Measurements from ENCODE around the gene PNPLA2.

The PNPLA2 gene

DNA sequence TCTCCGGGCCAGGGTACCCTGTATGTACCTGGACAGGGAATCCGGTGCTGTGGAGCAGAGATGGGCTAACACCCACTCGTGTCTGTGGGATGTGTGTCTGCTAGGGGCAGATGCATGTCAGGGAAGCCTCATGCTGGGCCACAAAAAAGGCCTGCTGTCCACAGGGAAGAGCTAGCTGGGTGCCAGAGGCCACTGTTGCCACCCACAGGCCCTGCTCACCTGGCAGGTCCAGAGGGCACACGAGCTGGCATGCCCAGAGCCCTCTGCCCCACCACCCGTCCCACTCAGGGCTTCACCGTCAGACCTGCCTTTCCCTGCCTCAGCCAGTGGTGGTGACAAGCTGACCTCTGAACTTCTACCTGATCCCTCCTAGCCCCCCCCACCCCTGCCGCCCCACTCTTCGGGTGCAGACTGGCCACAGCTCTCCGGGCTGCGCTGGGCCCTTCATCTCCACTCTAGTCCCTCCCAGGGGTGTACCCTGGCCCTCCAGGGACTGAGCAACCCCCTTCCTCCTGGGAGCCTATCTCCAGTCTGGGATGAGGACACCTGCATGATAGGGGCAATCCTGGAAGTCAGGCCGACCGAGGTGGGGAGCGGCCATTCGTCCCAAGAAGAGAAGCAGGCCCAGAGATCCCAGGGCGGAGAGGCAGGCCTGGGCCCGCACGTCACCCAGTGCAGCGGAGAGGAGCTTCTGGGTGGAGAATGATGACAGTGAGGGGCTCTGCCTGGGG is 22.0 kb upstream of the PNPLA2 start:
- TF ChIP-seq, protein P1, sequence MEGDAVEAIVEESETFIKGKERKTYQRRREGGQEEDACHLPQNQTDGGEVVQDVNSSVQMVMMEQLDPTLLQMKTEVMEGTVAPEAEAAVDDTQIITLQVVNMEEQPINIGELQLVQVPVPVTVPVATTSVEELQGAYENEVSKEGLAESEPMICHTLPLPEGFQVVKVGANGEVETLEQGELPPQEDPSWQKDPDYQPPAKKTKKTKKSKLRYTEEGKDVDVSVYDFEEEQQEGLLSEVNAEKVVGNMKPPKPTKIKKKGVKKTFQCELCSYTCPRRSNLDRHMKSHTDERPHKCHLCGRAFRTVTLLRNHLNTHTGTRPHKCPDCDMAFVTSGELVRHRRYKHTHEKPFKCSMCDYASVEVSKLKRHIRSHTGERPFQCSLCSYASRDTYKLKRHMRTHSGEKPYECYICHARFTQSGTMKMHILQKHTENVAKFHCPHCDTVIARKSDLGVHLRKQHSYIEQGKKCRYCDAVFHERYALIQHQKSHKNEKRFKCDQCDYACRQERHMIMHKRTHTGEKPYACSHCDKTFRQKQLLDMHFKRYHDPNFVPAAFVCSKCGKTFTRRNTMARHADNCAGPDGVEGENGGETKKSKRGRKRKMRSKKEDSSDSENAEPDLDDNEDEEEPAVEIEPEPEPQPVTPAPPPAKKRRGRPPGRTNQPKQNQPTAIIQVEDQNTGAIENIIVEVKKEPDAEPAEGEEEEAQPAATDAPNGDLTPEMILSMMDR (IDR thresholded peaks at IDR 0.05): no peak
- H3K4me2 ChIP-seq (ENCODE audit: low read length): peak overlapping the region; percentile 69
- peak overlapping the region; percentile 42 for H3K27ac ChIP-seq
- H3K9me3 ChIP-seq (ENCODE audit: control insufficient read depth, low read length): no peaks in the 10 kb centered on the region
- no peaks in the 10 kb centered on the region for H3K36me3 ChIP-seq (ENCODE audit: control insufficient read depth, insufficient read depth, low read length)
- peaks cover 4% of the 10 kb centered on the region for H3K4me1 ChIP-seq
- H3K4me3 ChIP-seq (ENCODE audit: low read depth, low read length): peak overlapping the region; percentile 48
- H3K79me2 ChIP-seq: no peaks in the 10 kb centered on the region
- H3K9ac ChIP-seq: no peak overlapping the region
- H3K27me3 ChIP-seq (ENCODE audit: control insufficient read depth, insufficient read depth, low read length): no peaks in the 10 kb centered on the region
- peak overlapping the region; percentile 67 for H2AFZ ChIP-seq

- Histone ChIP-seq H3K9me3 (ENCODE audit: control insufficient read depth, low read length) (no peaks in the 10 kb centered on the region), H3K4me3 (ENCODE audit: low read depth, low read length) (peak overlapping the region; percentile 48), H3K27ac (peak overlapping the region; percentile 42), H3K4me2 (ENCODE audit: low read length) (peak overlapping the region; percentile 69), H3K27me3 (ENCODE audit: control insufficient read depth, insufficient read depth, low read length) (no peaks in the 10 kb centered on the region), H2AFZ (peak overlapping the region; percentile 67), H3K4me1 (peaks cover 4% of the 10 kb centered on the region), H3K79me2 (no peaks in the 10 kb centered on the region), H3K36me3 (ENCODE audit: control insufficient read depth, insufficient read depth, low read length) (no peaks in the 10 kb centered on the region), H3K9ac (no peak overlapping the region)
- TF ChIP-seq, protein P1 (IDR thresholded peaks at IDR 0.05): no peak
Observed at GRCh38 chr11:797296-798092, 21.2 kb upstream of the PNPLA2 start.

GRCh38 chr11:798093-798713 is 20.5 kb upstream of the PNPLA2 start, which contains the start of gene SLC25A22:
TSS of gene SLC25A22 (minus strand) at chr11:798281. CDS start at chr11:795006, 3,275 bp downstream.
- Histone ChIP-seq H2AFZ (peak within 1 kb of the TSS; percentile 68), H3K9ac (no peak within 1 kb of the TSS), H3K9me3 (ENCODE audit: control insufficient read depth, low read length) (no peaks in the 10 kb centered on the region), H3K4me2 (ENCODE audit: low read length) (peak within 1 kb of the TSS; percentile 69), H3K79me2 (no peaks in the 10 kb centered on the region), H3K4me3 (ENCODE audit: low read depth, low read length) (peak within 1 kb of the TSS; percentile 48), H3K27ac (peak within 1 kb of the TSS; percentile 42), H3K27me3 (ENCODE audit: control insufficient read depth, insufficient read depth, low read length) (no peaks in the 10 kb centered on the region), H3K36me3 (ENCODE audit: control insufficient read depth, insufficient read depth, low read length) (no peaks in the 10 kb centered on the region), H3K4me1 (peaks cover 4% of the 10 kb centered on the region)
- TF ChIP-seq, protein P1 (IDR thresholded peaks at IDR 0.05): peak; percentile 73

DNA sequence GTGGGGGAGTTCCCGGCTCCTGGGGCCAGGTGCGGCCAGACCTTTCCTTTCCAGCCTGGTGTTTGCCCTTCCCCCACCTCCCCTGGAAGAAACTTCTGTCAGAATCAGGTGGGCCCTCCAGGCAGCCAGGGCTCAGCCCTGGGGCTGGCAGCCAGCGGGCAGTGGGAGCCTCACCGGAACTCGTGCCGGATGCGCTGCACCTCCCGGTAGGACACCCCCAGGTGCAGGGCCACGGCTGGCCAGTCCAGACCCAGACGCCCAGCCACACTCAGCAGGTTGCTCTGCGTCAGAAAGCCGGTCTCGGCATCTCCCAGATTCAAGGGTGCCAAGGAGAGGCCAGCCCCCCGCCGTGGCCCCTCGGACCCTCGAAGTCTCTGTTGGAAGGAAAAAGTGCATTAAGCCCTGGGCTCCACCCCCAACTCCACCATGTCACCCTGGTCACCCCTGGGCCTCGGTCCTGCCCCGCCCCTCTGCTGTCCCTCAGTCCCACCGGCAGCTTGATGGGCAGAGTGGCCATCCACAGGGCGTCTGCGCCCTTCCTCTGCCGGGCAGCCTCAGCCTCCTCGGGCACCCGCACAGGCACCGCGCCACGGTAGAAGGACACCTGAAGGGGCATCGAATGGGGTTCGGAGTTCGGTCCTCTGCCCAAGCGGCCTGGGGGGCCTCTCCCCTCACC is 18.9 kb upstream of the PNPLA2 start:
- H3K4me3 ChIP-seq (ENCODE audit: low read depth, low read length): no peak overlapping the region
- H3K36me3 ChIP-seq (ENCODE audit: control insufficient read depth, insufficient read depth, low read length): no peaks in the 10 kb centered on the region
- no peak overlapping the region for H3K9ac ChIP-seq
- peaks cover 4% of the 10 kb centered on the region for H3K4me1 ChIP-seq
- H3K9me3 ChIP-seq (ENCODE audit: control insufficient read depth, low read length): no peaks in the 10 kb centered on the region
- H3K27ac ChIP-seq: no peak overlapping the region
- TF ChIP-seq, protein P1 (IDR thresholded peaks at IDR 0.05): no peak
- H3K27me3 ChIP-seq (ENCODE audit: control insufficient read depth, insufficient read depth, low read length): no peaks in the 10 kb centered on the region
- no peak overlapping the region for H2AFZ ChIP-seq
- H3K79me2 ChIP-seq: no peaks in the 10 kb centered on the region
- H3K4me2 ChIP-seq (ENCODE audit: low read length): no peak overlapping the region
